ENCODE data around the gene MMP19. TPM values are rescaled to one million over a fixed set of nuclear protein-coding genes. Genes with fewer than 3 reads are reported as not detected.
A peak's percentile ranks its signal among the peaks of the same experiment; 100 is the strongest.

The MMP19 gene
- total and polyA plus RNA-seq, 2 experiments from 2014 or later, result 13.8 to 17.6 TPM

DNA sequence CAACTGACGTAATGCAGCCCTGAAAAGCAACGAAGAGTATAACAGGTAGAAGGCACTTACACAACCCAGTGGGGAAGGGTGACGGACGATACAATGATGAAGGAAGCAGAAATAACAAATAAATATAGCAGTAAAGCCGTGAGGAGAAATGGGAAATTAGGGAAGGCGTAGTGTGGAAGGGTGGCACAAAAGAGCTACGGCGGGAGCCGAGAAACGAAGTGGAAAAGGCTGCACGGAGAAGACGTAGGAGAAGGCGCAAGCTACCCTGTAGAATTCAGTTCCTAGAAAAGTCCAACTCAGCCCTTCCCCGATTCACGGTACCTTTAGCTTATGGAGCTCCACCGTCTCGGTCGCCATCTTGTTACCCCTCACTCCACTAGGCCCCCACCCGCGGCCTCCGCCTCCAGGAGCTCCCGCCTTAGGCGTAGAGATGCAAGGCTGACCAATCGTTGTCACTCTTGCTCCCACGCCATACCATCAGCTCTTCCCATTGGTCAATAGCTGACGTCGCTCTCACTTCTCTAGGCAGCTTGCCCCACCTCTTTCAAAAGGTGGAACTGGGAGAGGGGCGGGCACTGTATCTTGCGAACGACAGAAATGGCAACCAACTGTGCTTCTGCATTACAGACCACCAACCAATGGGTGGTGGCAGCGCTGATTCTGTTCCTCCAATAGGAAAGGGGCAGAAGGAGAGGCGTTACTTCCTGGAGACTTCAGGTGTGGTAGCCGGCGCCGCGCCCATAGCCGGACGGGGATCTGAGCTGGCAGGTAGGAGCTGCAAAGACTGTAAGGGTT is 25.2 kb downstream of the MMP19 start, which contains the start of the genes ORMDL2 and SARNP:
Gene ORMDL2 (plus strand): TSS at position 697 of the 795 bp plus-strand sequence. CDS start 959 bp downstream, outside the sequence.
Gene SARNP (minus strand): TSS at position 380 of the 795 bp plus-strand sequence. CDS start 23 bp downstream, at position 357.
- peak within 1 kb of the TSS; percentile 98 for H3K4me2 ChIP-seq (ENCODE audit: unreplicated experiment)
- peaks cover 25% of the 10 kb centered on the region for H3K4me1 ChIP-seq (ENCODE audit: insufficient read depth)
- peaks cover 37% of the 10 kb centered on the region for H3F3A ChIP-seq (ENCODE audit: insufficient read depth)
- H2AFZ ChIP-seq, result peak within 1 kb of the TSS; percentile 89
- H3K27me3 ChIP-seq (replicated peaks; ENCODE audit: insufficient read depth), result no peaks in the 10 kb centered on the region
- H3K79me2 ChIP-seq (ENCODE audit: insufficient read depth), result peaks cover 79% of the 10 kb centered on the region
- peaks cover 4% of the 10 kb centered on the region; the same call in 1 of the 2 replicates for H4K20me1 ChIP-seq (ENCODE audit: insufficient read depth)
- TF ChIP-seq EZH2phosphoT487 (IDR thresholded peaks at IDR 0.05; ENCODE audit: insufficient read depth, low read depth) (no peak), EZH2 (IDR thresholded peaks at IDR 0.05; ENCODE audit: insufficient read depth, poor library complexity, severe bottlenecking) (no peak)
- H3K9me3 ChIP-seq (ENCODE audit: low read depth), result no peaks in the 10 kb centered on the region
- in situ Hi-C loops (cut with MboI), result no loop called here
- peaks cover 34% of the 10 kb centered on the region for H3K36me3 ChIP-seq (ENCODE audit: low read depth)
- DNase-seq, result peak; percentile 100
- peak within 1 kb of the TSS; percentile 96 for H3K4me3 ChIP-seq
- WGBS, 2 experiments (ENCODE audit: low coverage in 1 of 2, low lambda C conversion rate in 2 of 2, missing lambda C conversion rate in 2 of 2), result 1% methylated on average over 38 of the region's 38 CpGs
- H3K9me2 ChIP-seq (ENCODE audit: insufficient read depth), result no peaks in the 10 kb centered on the region
- H3K27ac ChIP-seq, result peak within 1 kb of the TSS; percentile 87
- H3K9ac ChIP-seq, result peak within 1 kb of the TSS; percentile 89

DNA sequence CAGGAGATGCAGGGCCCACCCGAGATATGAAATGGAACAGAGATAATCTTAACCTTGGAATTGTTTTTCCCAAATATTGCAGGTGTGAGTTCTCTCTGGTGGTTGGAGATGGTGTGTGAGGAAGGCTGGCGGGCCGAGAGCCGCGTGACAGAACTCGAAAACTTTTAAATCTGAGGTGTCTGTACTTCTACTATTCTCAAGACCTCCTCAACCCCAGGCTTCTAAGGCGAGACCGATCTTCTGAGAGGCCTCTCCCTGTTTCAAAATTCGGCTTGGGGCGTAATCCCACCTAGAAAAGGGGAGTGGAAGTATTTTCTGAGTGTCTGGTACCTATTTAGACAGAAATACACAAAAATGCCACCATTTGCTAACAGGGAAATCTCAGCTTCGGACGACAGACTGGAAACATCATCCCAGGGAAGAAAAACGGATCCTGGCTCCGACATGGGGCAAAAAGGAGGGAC is 25.8 kb downstream of the MMP19 start:
- peak; percentile 69 for DNase-seq
- H3K4me3 ChIP-seq, result peak overlapping the region; percentile 96
- H4K20me1 ChIP-seq (ENCODE audit: insufficient read depth), result peaks cover 8% of the 10 kb centered on the region; the same call in 1 of the 2 replicates
- peak overlapping the region; percentile 98 for H3K4me2 ChIP-seq (ENCODE audit: unreplicated experiment)
- peaks cover 32% of the 10 kb centered on the region for H3K36me3 ChIP-seq (ENCODE audit: low read depth)
- H3K27ac ChIP-seq, result peak overlapping the region; percentile 73
- H3K79me2 ChIP-seq (ENCODE audit: insufficient read depth), result peaks cover 84% of the 10 kb centered on the region
- H3K4me1 ChIP-seq (ENCODE audit: insufficient read depth), result peaks cover 25% of the 10 kb centered on the region
- H2AFZ ChIP-seq, result peak overlapping the region; percentile 89
- 1% methylated on average over 14 of the region's 14 CpGs for WGBS, 2 experiments (ENCODE audit: low coverage in 1 of 2, low lambda C conversion rate in 2 of 2, missing lambda C conversion rate in 2 of 2)
- H3K9me3 ChIP-seq (ENCODE audit: low read depth), result no peaks in the 10 kb centered on the region
- in situ Hi-C loops (cut with MboI), result no loop called here
- H3K9ac ChIP-seq, result peak overlapping the region; percentile 89
- peaks cover 36% of the 10 kb centered on the region for H3F3A ChIP-seq (ENCODE audit: insufficient read depth)
- H3K27me3 ChIP-seq (replicated peaks; ENCODE audit: insufficient read depth), result no peaks in the 10 kb centered on the region
- TF ChIP-seq EZH2 (IDR thresholded peaks at IDR 0.05; ENCODE audit: insufficient read depth, poor library complexity, severe bottlenecking), result no peak
- TF ChIP-seq EZH2phosphoT487 (IDR thresholded peaks at IDR 0.05; ENCODE audit: insufficient read depth, low read depth), result no peak
- H3K9me2 ChIP-seq (ENCODE audit: insufficient read depth), result no peaks in the 10 kb centered on the region

DNA sequence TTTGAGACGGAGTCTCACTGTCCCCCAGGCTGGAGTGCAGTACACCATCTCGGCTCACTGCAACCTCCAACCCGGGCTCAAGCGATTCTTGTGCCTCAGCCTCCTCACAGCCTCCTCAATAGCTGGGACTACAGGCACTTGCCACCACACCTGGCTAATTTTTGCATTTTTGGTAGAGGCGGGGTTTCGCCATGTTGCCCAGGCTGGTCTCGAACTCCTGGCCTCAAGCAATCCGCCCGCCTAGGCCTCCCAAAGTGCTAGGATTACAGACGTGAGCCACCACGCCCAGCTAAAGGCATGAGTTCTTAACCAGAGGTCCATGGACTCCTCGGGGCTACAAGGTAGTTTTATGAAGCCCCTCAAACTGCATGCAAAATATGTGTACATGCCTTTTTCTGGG is 27.3 kb downstream of the MMP19 start:
- Histone ChIP-seq H3K27me3 (replicated peaks; ENCODE audit: insufficient read depth) (no peaks in the 10 kb centered on the region), H4K20me1 (ENCODE audit: insufficient read depth) (peaks cover 8% of the 10 kb centered on the region; the same call in 1 of the 2 replicates), H3K79me2 (ENCODE audit: insufficient read depth) (peaks cover 84% of the 10 kb centered on the region), H3K9me3 (ENCODE audit: low read depth) (no peaks in the 10 kb centered on the region), H3K9ac (peak overlapping the region; percentile 89), H2AFZ (no peak overlapping the region), H3F3A (ENCODE audit: insufficient read depth) (peaks cover 34% of the 10 kb centered on the region), H3K4me1 (ENCODE audit: insufficient read depth) (peaks cover 25% of the 10 kb centered on the region), H3K9me2 (ENCODE audit: insufficient read depth) (no peaks in the 10 kb centered on the region), H3K4me3 (peak overlapping the region; percentile 96), H3K4me2 (ENCODE audit: unreplicated experiment) (peak overlapping the region; percentile 98), H3K36me3 (ENCODE audit: low read depth) (peaks cover 17% of the 10 kb centered on the region), H3K27ac (peak overlapping the region; percentile 73; the same call in 1 of the 2 replicates)
- 85 to 92% methylated on average over 12 of the region's 12 CpGs for WGBS, 2 experiments (ENCODE audit: low coverage in 1 of 2, low lambda C conversion rate in 2 of 2, missing lambda C conversion rate in 2 of 2)
- in situ Hi-C loops (cut with MboI), result no loop called here
- TF ChIP-seq EZH2phosphoT487 (IDR thresholded peaks at IDR 0.05; ENCODE audit: insufficient read depth, low read depth) (no peak), EZH2 (IDR thresholded peaks at IDR 0.05; ENCODE audit: insufficient read depth, poor library complexity, severe bottlenecking) (no peak)
- DNase-seq, result no peak

DNA sequence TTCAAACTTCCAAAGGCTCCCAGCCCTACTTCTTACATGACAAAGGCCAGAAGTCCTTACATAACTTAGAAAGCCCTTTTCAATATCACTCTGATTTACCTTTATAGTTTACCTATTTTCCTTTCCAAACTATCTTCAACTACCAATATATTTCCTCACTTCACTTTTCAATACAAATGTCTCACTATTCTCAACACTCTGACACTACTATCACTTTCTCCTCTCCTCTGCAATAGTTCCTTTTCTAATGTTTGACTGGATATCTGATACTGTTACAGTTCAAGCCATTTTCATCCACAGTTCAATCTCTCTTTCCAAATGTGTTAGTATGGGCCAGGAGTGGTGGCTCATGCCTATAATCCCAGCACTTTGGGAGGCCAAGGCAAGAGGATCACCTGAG is 28.5 kb downstream of the MMP19 start:
- no peak for TF ChIP-seq EZH2phosphoT487 (IDR thresholded peaks at IDR 0.05; ENCODE audit: insufficient read depth, low read depth)
- Histone ChIP-seq H3K27me3 (replicated peaks; ENCODE audit: insufficient read depth) (no peaks in the 10 kb centered on the region), H2AFZ (no peak overlapping the region), H4K20me1 (ENCODE audit: insufficient read depth) (peaks cover 11% of the 10 kb centered on the region; the same call in 1 of the 2 replicates), H3K4me1 (ENCODE audit: insufficient read depth) (peaks cover 23% of the 10 kb centered on the region), H3K9ac (no peak overlapping the region), H3K9me2 (ENCODE audit: insufficient read depth) (no peaks in the 10 kb centered on the region), H3K36me3 (ENCODE audit: low read depth) (0 out of 2 replicates have a peak, but pooled peaks cover 6% of the 10 kb centered on the region), H3K79me2 (ENCODE audit: insufficient read depth) (peaks cover 84% of the 10 kb centered on the region), H3K27ac (no peak overlapping the region), H3F3A (ENCODE audit: insufficient read depth) (peaks cover 22% of the 10 kb centered on the region), H3K9me3 (ENCODE audit: low read depth) (no peaks in the 10 kb centered on the region), H3K4me2 (ENCODE audit: unreplicated experiment) (no peak overlapping the region), H3K4me3 (no peak overlapping the region)
- DNase-seq, result no peak
- in situ Hi-C loops (cut with MboI), result no loop called here

Measured in GM23248 (cell line).